Left lung (tissue), 10 donors: Measurements from ENCODE around the gene SIGLEC11. TPM values are rescaled to one million over a fixed set of nuclear protein-coding genes. Genes with fewer than 3 reads are reported as not detected.
"Not testable (repeated sequence)": the region's sequence is repeated elsewhere in the genome, so short reads cannot be mapped to it uniquely, and the experiment has no call there.

Experiments
- ATAC-seq: fragments of 200-7000 bp; cut with Tn5 transposase; one replicate; pipeline ENCODE4 v1.9.1; 2020; ENCODE audit warnings: moderate library complexity
- DNase-seq, 4 donors: peaks; one replicate each; pipeline ENCODE4 v3.0.0-alpha.2; 2013 to 2020
- H3K27ac ChIP-seq, 2 donors: fragments of 200-600 bp; sonication (generic) in 1 of 2; one replicate each; pipeline versions ENCODE4 v1.5.0 to v1.8.0; 2020 to 2021
- H3K27me3 ChIP-seq, 2 donors: fragments of 200-600 bp; sonication (generic) in 1 of 2; one replicate each; pipeline versions ENCODE4 v1.5.0 to v1.8.0; 2020 to 2021
- H3K36me3 ChIP-seq, 2 donors: fragments of 200-600 bp; sonication (generic) in 1 of 2; one replicate each; pipeline versions ENCODE4 v1.5.0 to v1.8.0; 2020 to 2021
- H3K4me1 ChIP-seq, 2 donors: fragments of 200-600 bp; one replicate each; pipeline ENCODE4 v1.8.0; 2021
- H3K4me3 ChIP-seq, 2 donors: fragments of 200-600 bp; sonication (generic) in 1 of 2; one replicate each; pipeline versions ENCODE4 v1.5.0 to v1.8.0; 2020 to 2021; ENCODE audit warnings: mild to moderate bottlenecking in 1 of 2
- H3K9me3 ChIP-seq, 2 donors: fragments of 200-600 bp; sonication (generic) in 1 of 2; one replicate each; pipeline versions ENCODE4 v1.5.0 to v1.8.0; 2020 to 2021
- intact Hi-C, 2 donors: fragments of 100-400 bp; cut with DNase I; formaldehyde crosslinking; loops; one replicate each; pipeline versions ENCODE4 v1.11.2 to v1.14.2; 2022
- polyA plus RNA-seq, 6 donors: library from polyadenylated mRNA; unstranded; fragments of 120-200 nt; gene quantifications; one replicate each; pipeline ENCODE4 v1.2.1, GENCODE V29; 2013; ENCODE audit not compliant: insufficient read length in 6 of 6
- total RNA-seq, 2 donors: library from RNA; stranded (reverse); fragmentation: NEBNext Ultra II Directional; extraction: Animal tissue kit (Norgen Biotek cat#: 25700); gene quantifications; one replicate each; pipeline ENCODE4 v1.2.1, GENCODE V29; 2021
- TF ChIP-seq, protein P1 (sequence below), 2 donors: fragments of 200-600 bp; sonication (generic) in 1 of 2; IDR thresholded peaks; one replicate each; pipeline versions ENCODE4 v1.5.0 to v1.8.0; 2021; ENCODE audit warnings: antibody characterized with exemption in 2 of 2
- donor health status: DM: no; HTN: yes; CAD: no.
- donor health status: DM: no; HTN: no; CAD: no.

SIGLEC11 gene
- total and polyA plus RNA-seq, 8 donors = 0.34 to 4.9 (median 0.73) TPM

GRCh38 chr19:49951806-49952478 lies 9.0 kb downstream of the SIGLEC11 start:
- intact Hi-C loops = no loop called here
- no peak overlapping the region for H3K27ac ChIP-seq
- TF ChIP-seq, protein P1, sequence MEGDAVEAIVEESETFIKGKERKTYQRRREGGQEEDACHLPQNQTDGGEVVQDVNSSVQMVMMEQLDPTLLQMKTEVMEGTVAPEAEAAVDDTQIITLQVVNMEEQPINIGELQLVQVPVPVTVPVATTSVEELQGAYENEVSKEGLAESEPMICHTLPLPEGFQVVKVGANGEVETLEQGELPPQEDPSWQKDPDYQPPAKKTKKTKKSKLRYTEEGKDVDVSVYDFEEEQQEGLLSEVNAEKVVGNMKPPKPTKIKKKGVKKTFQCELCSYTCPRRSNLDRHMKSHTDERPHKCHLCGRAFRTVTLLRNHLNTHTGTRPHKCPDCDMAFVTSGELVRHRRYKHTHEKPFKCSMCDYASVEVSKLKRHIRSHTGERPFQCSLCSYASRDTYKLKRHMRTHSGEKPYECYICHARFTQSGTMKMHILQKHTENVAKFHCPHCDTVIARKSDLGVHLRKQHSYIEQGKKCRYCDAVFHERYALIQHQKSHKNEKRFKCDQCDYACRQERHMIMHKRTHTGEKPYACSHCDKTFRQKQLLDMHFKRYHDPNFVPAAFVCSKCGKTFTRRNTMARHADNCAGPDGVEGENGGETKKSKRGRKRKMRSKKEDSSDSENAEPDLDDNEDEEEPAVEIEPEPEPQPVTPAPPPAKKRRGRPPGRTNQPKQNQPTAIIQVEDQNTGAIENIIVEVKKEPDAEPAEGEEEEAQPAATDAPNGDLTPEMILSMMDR (IDR thresholded peaks at IDR 0.05) = no peak
- peaks cover 4 to 50% of the 10 kb centered on the region in 2 donors for H3K4me1 ChIP-seq
- no peak for ATAC-seq
- H3K27me3 ChIP-seq = peaks cover 0 to 16% of the 10 kb centered on the region in 2 donors
- H3K4me3 ChIP-seq = no peak overlapping the region
- H3K36me3 ChIP-seq = no peaks in the 10 kb centered on the region
- H3K9me3 ChIP-seq = no peaks in the 10 kb centered on the region
- DNase-seq = peak in 1 of 4 donors; percentile 37

GRCh38 chr19:49950956-49951526 lies 9.9 kb downstream of the SIGLEC11 start:
- TF ChIP-seq, protein P1 (IDR thresholded peaks at IDR 0.05) = no peak
- Histone ChIP-seq H3K4me3 (no peak overlapping the region), H3K4me1 (peaks cover 4 to 46% of the 10 kb centered on the region in 2 donors), H3K27ac (no peak overlapping the region), H3K36me3 (no peaks in the 10 kb centered on the region), H3K9me3 (no peaks in the 10 kb centered on the region), H3K27me3 (peaks cover 0 to 13% of the 10 kb centered on the region in 2 donors)
- ATAC-seq = no peak
- peak in 1 of 4 donors; percentile 12 for DNase-seq
- intact Hi-C loops = no loop called here

- Histone ChIP-seq H3K36me3 (no peaks in the 10 kb centered on the region), H3K27me3 (peaks cover 0 to 9% of the 10 kb centered on the region in 2 donors), H3K9me3 (no peaks in the 10 kb centered on the region), H3K4me3 (no peak overlapping the region), H3K4me1 (peaks cover 4 to 42% of the 10 kb centered on the region in 2 donors), H3K27ac (no peak overlapping the region)
- intact Hi-C loops = no loop called here
- DNase-seq = peak in 1 of 4 donors; percentile 10
- TF ChIP-seq, protein P1 (IDR thresholded peaks at IDR 0.05) = no peak
- ATAC-seq = no peak
These were observed 10.4 kb downstream of the SIGLEC11 start for GRCh38 chr19:49950590-49950948.

DNA sequence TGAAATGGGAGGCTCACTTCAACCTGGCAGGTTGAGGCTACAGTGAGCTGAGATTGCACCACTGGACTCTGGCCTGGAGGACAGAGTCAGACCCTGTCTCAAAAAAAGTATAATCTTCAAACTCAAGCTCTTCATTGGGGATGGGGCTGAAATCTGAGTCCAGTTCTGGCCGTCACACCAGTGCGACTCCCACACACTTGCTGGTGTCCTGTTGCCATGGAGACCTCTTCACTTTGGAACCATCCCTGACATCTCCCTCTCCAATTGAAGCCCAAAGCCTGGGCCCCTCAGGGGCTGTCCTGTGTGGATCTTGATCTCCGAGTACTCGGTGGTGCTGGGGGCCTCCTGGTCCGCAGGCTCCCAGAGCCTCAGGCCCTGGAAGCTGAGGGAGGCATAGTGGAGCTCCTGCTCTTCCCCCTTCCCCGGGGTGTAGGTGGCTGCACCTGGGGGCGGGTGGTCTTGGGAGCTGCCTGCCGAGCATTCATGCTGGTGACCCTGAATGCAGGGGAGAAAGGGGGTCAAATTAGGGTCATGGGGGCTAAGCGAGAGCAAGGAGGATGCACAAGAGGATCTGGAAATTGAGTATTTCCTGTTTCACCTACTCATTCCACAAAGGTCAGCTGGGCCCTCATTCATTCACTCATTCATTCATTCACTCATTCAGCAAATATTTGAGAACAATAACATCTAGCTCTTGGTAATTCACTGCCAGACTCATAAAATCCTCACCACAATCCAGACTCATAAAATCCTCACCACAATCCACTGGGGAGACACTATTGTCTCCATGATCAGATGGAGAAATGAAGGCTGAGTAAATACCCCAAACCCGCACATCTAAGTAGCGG lies 11.0 kb downstream of the SIGLEC11 start:
- H3K27me3 ChIP-seq = peaks cover 0 to 8% of the 10 kb centered on the region in 2 donors
- no peaks in the 10 kb centered on the region for H3K36me3 ChIP-seq
- H3K9me3 ChIP-seq = no peaks in the 10 kb centered on the region
- intact Hi-C loops = no loop called here
- ATAC-seq = no peak
- TF ChIP-seq, protein P1 (IDR thresholded peaks at IDR 0.05) = no peak
- no peak overlapping the region for H3K4me3 ChIP-seq
- H3K4me1 ChIP-seq = peaks cover 1 to 36% of the 10 kb centered on the region in 2 donors
- no peak overlapping the region for H3K27ac ChIP-seq
- peak in 1 of 4 donors; percentile 37 for DNase-seq

- no peak overlapping the region for H3K27ac ChIP-seq
- H3K4me1 ChIP-seq = peaks cover 0 to under 1% of the 10 kb centered on the region in 2 donors
- peaks cover 0 to 8% of the 10 kb centered on the region in 2 donors for H3K27me3 ChIP-seq
- ATAC-seq (no peak), DNase-seq (peak in 1 of 4 donors; percentile 24)
- TF ChIP-seq, protein P1 (IDR thresholded peaks at IDR 0.05) = no peak
- intact Hi-C loops = no loop called here
- no peaks in the 10 kb centered on the region for H3K9me3 ChIP-seq
- H3K36me3 ChIP-seq = no peaks in the 10 kb centered on the region
- no peak overlapping the region for H3K4me3 ChIP-seq
These were observed 14.6 kb downstream of the SIGLEC11 start for GRCh38 chr19:49946415-49946814.

GRCh38 chr19:49944567-49944966 lies 16.4 kb downstream of the SIGLEC11 start:
- DNase-seq (peak in 1 of 4 donors; percentile 19), ATAC-seq (peak; percentile 37)
- not testable (repeated sequence) for H3K9me3 ChIP-seq, H3K36me3 ChIP-seq, H3K27me3 ChIP-seq, H3K4me1 ChIP-seq, H3K4me3 ChIP-seq
- intact Hi-C loops = loop anchor here in 1 of 2 donors (5.0 kb wide), 1 partner anchor 38 kb away; no protein-coding TSS in a partner anchor
- H3K27ac ChIP-seq = peak overlapping the region in 1 of 2 donors; percentile 8
